Endodermal cell (in vitro differentiated cells): ENCODE data around the gene SRGAP3. TPM values are rescaled to one million over a fixed set of nuclear protein-coding genes. Genes with fewer than 3 reads are reported as not detected.

Experiments used
- DNase-seq: peaks from one replicate; pipeline ENCODE4 v3.0.0-alpha.2; 2017
- H3K27ac ChIP-seq: 2 replicates; pipeline ENCODE4 v1.5.1; 2013; ENCODE audit warnings: mild to moderate bottlenecking, low read depth, low read length, moderate library complexity
- H3K27me3 ChIP-seq: 2 replicates; pipeline ENCODE4 v1.6.1; 2013; ENCODE audit warnings: mild to moderate bottlenecking, low read length, moderate library complexity; ENCODE audit not compliant: insufficient read depth, control insufficient read depth, poor library complexity, severe bottlenecking
- H3K36me3 ChIP-seq: 2 replicates; pipeline ENCODE4 v1.7.0; 2013; ENCODE audit warnings: mild to moderate bottlenecking, low read length, moderate library complexity; ENCODE audit not compliant: control insufficient read depth, insufficient read depth
- H3K4me1 ChIP-seq: one replicate; pipeline ENCODE4 v1.7.0; 2013; ENCODE audit warnings: low read length; ENCODE audit not compliant: control insufficient read depth, insufficient read depth
- H3K4me3 ChIP-seq: 2 replicates; pipeline ENCODE4 v1.5.1; 2013; ENCODE audit warnings: mild to moderate bottlenecking, low read length, moderate library complexity
- H3K9ac ChIP-seq: 2 replicates; pipeline ENCODE4 v1.6.1; 2013; ENCODE audit warnings: mild to moderate bottlenecking, low read length, moderate library complexity; ENCODE audit not compliant: poor library complexity, severe bottlenecking; ENCODE audit errors: extremely low read depth
- H3K9me3 ChIP-seq: 2 replicates; pipeline ENCODE4 v1.6.1; 2013; ENCODE audit warnings: mild to moderate bottlenecking, low read length, moderate library complexity; ENCODE audit not compliant: control insufficient read depth
- H3K27ac Mint-ChIP-seq: 2 replicates; pipeline ENCODE4 v1.8.0; 2020; ENCODE audit warnings: mixed read lengths
- H3K27me3 Mint-ChIP-seq: 2 replicates; pipeline ENCODE4 v1.8.0; 2021; ENCODE audit warnings: mild to moderate bottlenecking, mixed read lengths; ENCODE audit not compliant: insufficient read depth
- H3K36me3 Mint-ChIP-seq: 2 replicates; pipeline ENCODE4 v1.8.0; 2020; ENCODE audit warnings: low read depth, mixed read lengths
- H3K4me1 Mint-ChIP-seq: 2 replicates; pipeline ENCODE4 v1.8.0; 2020; ENCODE audit warnings: mixed read lengths
- H3K4me3 Mint-ChIP-seq: 2 replicates; pipeline ENCODE4 v1.8.0; 2020; ENCODE audit warnings: mild to moderate bottlenecking, moderate library complexity, mixed read lengths
- H3K9me3 Mint-ChIP-seq: 2 replicates; pipeline ENCODE4 v1.8.0; 2020; ENCODE audit warnings: mild to moderate bottlenecking, mixed read lengths
- CTCF ChIP-seq: fragments of 200-600 bp; sonication (generic); conservative IDR thresholded peaks from 2 replicates; pipeline ENCODE4 v1.5.0; 2021; ENCODE audit warnings: antibody characterized with exemption, mild to moderate bottlenecking
- WGBS, 2 experiments: methylation state at CpG; one replicate each; pipeline versions ENCODE4 v1.1.5 to v1.1.7; 2013; ENCODE audit warnings: missing lambda C conversion rate in 2 of 2, mixed read lengths in 1 of 2; ENCODE audit not compliant: insufficient coverage in 1 of 2, insufficient read length in 1 of 2; 5-methylcytosine and 5-hydroxymethylcytosine counted together
- total RNA-seq, 2 donors: library from RNA; stranded (reverse); fragmentation: NEBNext Ultra II Directional in 1 of 2; extraction: Animal tissue kit (Norgen Biotek cat#: 25700) in 1 of 2; gene quantifications; 2 replicates in 1 of 2; 3 replicates in 1 of 2; pipeline ENCODE4 v1.2.1, GENCODE V29; 2021

SRGAP3 gene
- total RNA-seq, 2 donors from 2014 or later, result 5.0 to 8.1 TPM

- Mint-ChIP-seq H3K4me1 (peaks cover 1% of the 10 kb centered on the region), H3K4me3 (no peak overlapping the region), H3K9me3 (no peaks in the 10 kb centered on the region), H3K36me3 (no peaks in the 10 kb centered on the region), H3K27me3 (no peaks in the 10 kb centered on the region), H3K27ac (no peak overlapping the region)
- TF ChIP-seq CTCF, result no peak
- Histone ChIP-seq H3K27ac (no peak overlapping the region), H3K36me3 (no peaks in the 10 kb centered on the region), H3K27me3 (no peaks in the 10 kb centered on the region), H3K9me3 (no peaks in the 10 kb centered on the region), H3K9ac (no peak overlapping the region), H3K4me1 (no peaks in the 10 kb centered on the region), H3K4me3 (no peak overlapping the region)
- WGBS, 2 experiments, result 92 to 100% methylated on average over 1 of the region's 1 CpG
- no peak for DNase-seq
Observed at GRCh38 chr3:9069971-9070370, 179.5 kb downstream of the SRGAP3 start.

GRCh38 chr3:9068051-9068450, 181.4 kb downstream of the SRGAP3 start:
- peaks cover under 1% of the 10 kb centered on the region for H3K9me3 ChIP-seq
- WGBS, 2 experiments, result 93 to 100% methylated on average over 2 to 5 of the region's 5 CpGs
- no peak overlapping the region for H3K4me3 Mint-ChIP-seq
- peaks cover 1% of the 10 kb centered on the region for H3K4me1 Mint-ChIP-seq
- H3K9me3 Mint-ChIP-seq, result peaks cover 3% of the 10 kb centered on the region
- H3K9ac ChIP-seq, result no peak overlapping the region
- no peaks in the 10 kb centered on the region for H3K4me1 ChIP-seq
- DNase-seq, result no peak
- H3K27me3 ChIP-seq, result no peaks in the 10 kb centered on the region
- H3K27me3 Mint-ChIP-seq, result no peaks in the 10 kb centered on the region
- H3K36me3 Mint-ChIP-seq, result peaks cover 1% of the 10 kb centered on the region
- no peak overlapping the region for H3K27ac Mint-ChIP-seq
- H3K27ac ChIP-seq, result no peak overlapping the region
- H3K4me3 ChIP-seq, result no peak overlapping the region
- no peaks in the 10 kb centered on the region for H3K36me3 ChIP-seq
- no peak for TF ChIP-seq CTCF

GRCh38 chr3:9067352-9067975, 182.0 kb downstream of the SRGAP3 start:
- Mint-ChIP-seq H3K36me3 (peaks cover 1% of the 10 kb centered on the region), H3K27ac (no peak overlapping the region), H3K4me3 (no peak overlapping the region), H3K27me3 (no peaks in the 10 kb centered on the region), H3K4me1 (peaks cover 1% of the 10 kb centered on the region), H3K9me3 (peaks cover 3% of the 10 kb centered on the region)
- peak; percentile 85 for DNase-seq
- H3K27me3 ChIP-seq, result no peaks in the 10 kb centered on the region
- 38 to 43% methylated on average over 9 to 13 of the region's 13 CpGs for WGBS, 2 experiments
- no peak overlapping the region for H3K9ac ChIP-seq
- peaks cover 4% of the 10 kb centered on the region for H3K36me3 ChIP-seq
- no peak overlapping the region for H3K27ac ChIP-seq
- TF ChIP-seq CTCF, result peak; percentile 88
- H3K9me3 ChIP-seq, result peaks cover 7% of the 10 kb centered on the region
- H3K4me1 ChIP-seq, result no peaks in the 10 kb centered on the region
- no peak overlapping the region for H3K4me3 ChIP-seq
